HCT116 (cell line): ENCODE results near the gene ANO10.
"Not testable (repeated sequence)": the region's sequence is repeated elsewhere in the genome, so short reads cannot be mapped to it uniquely, and the experiment has no call there.

Experiments used
- EZH2 ChIP-seq: fragments of 200-600 bp; sonication (generic); IDR thresholded peaks from 2 replicates; pipeline ENCODE4 v1.6.1; 2017; ENCODE audit warnings: antibody characterized with exemption, mixed run types
- JUND ChIP-seq: IDR thresholded peaks from 2 replicates; pipeline ENCODE4 v1.6.1; 2012
- POLR2A ChIP-seq: IDR thresholded peaks from 2 replicates; pipeline ENCODE4 v1.7.0; 2011; ENCODE audit warnings: borderline replicate concordance; ENCODE audit not compliant: insufficient read depth, insufficient read length; ENCODE audit errors: extremely low read depth
- POLR2AphosphoS5 ChIP-seq: IDR thresholded peaks from 2 replicates; pipeline ENCODE4 v1.6.1; 2011; ENCODE audit warnings: mild to moderate bottlenecking, low read depth, low read length, moderate library complexity
- RAD21 ChIP-seq: IDR thresholded peaks from 2 replicates; pipeline ENCODE4 v1.6.1; 2012; ENCODE audit warnings: low read depth, mild to moderate bottlenecking
- SIN3A ChIP-seq: IDR thresholded peaks from 2 replicates; pipeline ENCODE4 v1.6.1; 2012; ENCODE audit warnings: low read depth
- SRF ChIP-seq: IDR thresholded peaks from 2 replicates; pipeline ENCODE4 v1.6.1; 2012; ENCODE audit warnings: low read depth
- TCF7L2 ChIP-seq: IDR thresholded peaks from 2 replicates; pipeline ENCODE4 v1.7.0; 2011; ENCODE audit warnings: borderline replicate concordance, inconsistent platforms; ENCODE audit not compliant: insufficient read depth, insufficient read length; ENCODE audit errors: extremely low read depth
- TF ChIP-seq, protein P1 (sequence below): IDR thresholded peaks from 2 replicates; pipeline ENCODE4 v1.6.1; 2012
- TF ChIP-seq, protein P2 (sequence below), 3 experiments: fragments of 200-600 bp in 1 of 3; sonication (generic) in 1 of 3; IDR thresholded peaks in 2 of 3; conservative IDR thresholded peaks in 1 of 3; 2 replicates each; pipeline ENCODE4 v1.5.1; 2012 to 2017; ENCODE audit warnings: low read depth in 2 of 3, low read length in 2 of 3, antibody characterized with exemption in 1 of 3, borderline replicate concordance in 1 of 3, control low read depth in 1 of 3, mild to moderate bottlenecking in 1 of 3, mixed read lengths in 1 of 3, mixed run types in 1 of 3, moderate library complexity in 1 of 3; ENCODE audit not compliant: insufficient read depth in 1 of 3
- TF ChIP-seq, protein P3 (sequence below): IDR thresholded peaks from 2 replicates; pipeline ENCODE4 v1.6.1; 2012; ENCODE audit warnings: low read depth

DNA sequence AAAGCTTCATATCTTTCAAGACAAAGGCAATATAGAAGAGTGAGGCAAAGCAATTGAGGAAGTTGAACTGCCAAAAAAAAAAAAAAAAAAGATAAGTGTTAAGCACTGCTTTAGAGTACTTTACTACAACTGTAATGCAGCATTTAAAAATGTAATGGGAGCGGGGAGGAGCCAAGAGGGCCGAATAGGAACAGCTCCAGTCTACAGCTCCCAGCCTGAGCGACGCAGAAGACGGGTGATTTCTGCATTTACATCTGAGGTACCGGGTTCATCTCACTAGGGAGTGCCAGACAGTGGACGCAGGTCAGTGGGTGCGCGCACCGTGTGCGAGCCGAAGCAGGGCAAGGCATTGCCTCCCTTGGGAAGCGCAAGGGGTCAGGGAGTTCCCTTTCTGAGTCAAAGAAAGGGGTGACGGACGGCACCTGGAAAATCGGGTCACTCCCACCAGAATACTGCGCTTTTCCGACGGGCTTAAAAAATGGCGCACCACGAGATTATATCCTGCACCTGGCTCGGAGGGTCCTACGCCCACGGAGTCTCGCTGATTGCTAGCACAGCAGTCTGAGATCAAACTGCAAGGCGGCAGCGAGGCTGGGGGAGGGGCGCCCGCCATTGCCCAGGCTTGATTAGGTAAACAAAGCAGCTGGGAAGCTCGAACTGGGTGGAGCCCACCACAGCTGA is 56.0 kb downstream of the ANO10 start:
- TF ChIP-seq, protein P1, sequence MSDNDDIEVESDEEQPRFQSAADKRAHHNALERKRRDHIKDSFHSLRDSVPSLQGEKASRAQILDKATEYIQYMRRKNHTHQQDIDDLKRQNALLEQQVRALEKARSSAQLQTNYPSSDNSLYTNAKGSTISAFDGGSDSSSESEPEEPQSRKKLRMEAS = not testable (repeated sequence)
- not testable (repeated sequence) for TF ChIP-seq JUND, SIN3A, RAD21, TCF7L2, EZH2, POLR2AphosphoS5, POLR2A, SRF
- TF ChIP-seq, protein P2, sequence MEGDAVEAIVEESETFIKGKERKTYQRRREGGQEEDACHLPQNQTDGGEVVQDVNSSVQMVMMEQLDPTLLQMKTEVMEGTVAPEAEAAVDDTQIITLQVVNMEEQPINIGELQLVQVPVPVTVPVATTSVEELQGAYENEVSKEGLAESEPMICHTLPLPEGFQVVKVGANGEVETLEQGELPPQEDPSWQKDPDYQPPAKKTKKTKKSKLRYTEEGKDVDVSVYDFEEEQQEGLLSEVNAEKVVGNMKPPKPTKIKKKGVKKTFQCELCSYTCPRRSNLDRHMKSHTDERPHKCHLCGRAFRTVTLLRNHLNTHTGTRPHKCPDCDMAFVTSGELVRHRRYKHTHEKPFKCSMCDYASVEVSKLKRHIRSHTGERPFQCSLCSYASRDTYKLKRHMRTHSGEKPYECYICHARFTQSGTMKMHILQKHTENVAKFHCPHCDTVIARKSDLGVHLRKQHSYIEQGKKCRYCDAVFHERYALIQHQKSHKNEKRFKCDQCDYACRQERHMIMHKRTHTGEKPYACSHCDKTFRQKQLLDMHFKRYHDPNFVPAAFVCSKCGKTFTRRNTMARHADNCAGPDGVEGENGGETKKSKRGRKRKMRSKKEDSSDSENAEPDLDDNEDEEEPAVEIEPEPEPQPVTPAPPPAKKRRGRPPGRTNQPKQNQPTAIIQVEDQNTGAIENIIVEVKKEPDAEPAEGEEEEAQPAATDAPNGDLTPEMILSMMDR (IDR thresholded peaks at IDR 0.05 in 2 of 3, conservative IDR thresholded peaks at IDR 0.05 in 1 of 3; ENCODE audit: borderline replicate concordance in 1 of 3, insufficient read depth in 1 of 3, low read depth in 2 of 3, low read length in 2 of 3) = not testable (repeated sequence)
- TF ChIP-seq, protein P3, sequence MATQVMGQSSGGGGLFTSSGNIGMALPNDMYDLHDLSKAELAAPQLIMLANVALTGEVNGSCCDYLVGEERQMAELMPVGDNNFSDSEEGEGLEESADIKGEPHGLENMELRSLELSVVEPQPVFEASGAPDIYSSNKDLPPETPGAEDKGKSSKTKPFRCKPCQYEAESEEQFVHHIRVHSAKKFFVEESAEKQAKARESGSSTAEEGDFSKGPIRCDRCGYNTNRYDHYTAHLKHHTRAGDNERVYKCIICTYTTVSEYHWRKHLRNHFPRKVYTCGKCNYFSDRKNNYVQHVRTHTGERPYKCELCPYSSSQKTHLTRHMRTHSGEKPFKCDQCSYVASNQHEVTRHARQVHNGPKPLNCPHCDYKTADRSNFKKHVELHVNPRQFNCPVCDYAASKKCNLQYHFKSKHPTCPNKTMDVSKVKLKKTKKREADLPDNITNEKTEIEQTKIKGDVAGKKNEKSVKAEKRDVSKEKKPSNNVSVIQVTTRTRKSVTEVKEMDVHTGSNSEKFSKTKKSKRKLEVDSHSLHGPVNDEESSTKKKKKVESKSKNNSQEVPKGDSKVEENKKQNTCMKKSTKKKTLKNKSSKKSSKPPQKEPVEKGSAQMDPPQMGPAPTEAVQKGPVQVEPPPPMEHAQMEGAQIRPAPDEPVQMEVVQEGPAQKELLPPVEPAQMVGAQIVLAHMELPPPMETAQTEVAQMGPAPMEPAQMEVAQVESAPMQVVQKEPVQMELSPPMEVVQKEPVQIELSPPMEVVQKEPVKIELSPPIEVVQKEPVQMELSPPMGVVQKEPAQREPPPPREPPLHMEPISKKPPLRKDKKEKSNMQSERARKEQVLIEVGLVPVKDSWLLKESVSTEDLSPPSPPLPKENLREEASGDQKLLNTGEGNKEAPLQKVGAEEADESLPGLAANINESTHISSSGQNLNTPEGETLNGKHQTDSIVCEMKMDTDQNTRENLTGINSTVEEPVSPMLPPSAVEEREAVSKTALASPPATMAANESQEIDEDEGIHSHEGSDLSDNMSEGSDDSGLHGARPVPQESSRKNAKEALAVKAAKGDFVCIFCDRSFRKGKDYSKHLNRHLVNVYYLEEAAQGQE = not testable (repeated sequence)
